Endothelial cell of umbilical vein (primary cell): ENCODE data around the gene KCTD5.

ENCODE experiments used
- EZH2 ChIP-seq: IDR thresholded peaks from 2 replicates; pipeline ENCODE4 v1.6.1; 2012; ENCODE audit warnings: borderline replicate concordance, low read depth, mild to moderate bottlenecking, moderate library complexity, low read length, inconsistent platforms; ENCODE audit not compliant: severe bottlenecking
- POLR2A ChIP-seq: IDR thresholded peaks from 2 replicates; pipeline ENCODE4 v1.6.1; 2012; ENCODE audit warnings: low read depth, mild to moderate bottlenecking, control low read depth, low read length
- TF ChIP-seq, protein P1 (sequence below), 2 donors: IDR thresholded peaks; 1 replicate in 1 of 2; 2 replicates in 1 of 2; pipeline ENCODE4 v1.5.1; 2011; ENCODE audit warnings: low read length in 2 of 2, mild to moderate bottlenecking in 2 of 2, moderate library complexity in 2 of 2, control low read depth in 1 of 2, inconsistent platforms in 1 of 2, low read depth in 1 of 2; ENCODE audit not compliant: insufficient read depth in 1 of 2; ENCODE audit errors: extremely low read depth in 1 of 2

- TF ChIP-seq, protein P1, sequence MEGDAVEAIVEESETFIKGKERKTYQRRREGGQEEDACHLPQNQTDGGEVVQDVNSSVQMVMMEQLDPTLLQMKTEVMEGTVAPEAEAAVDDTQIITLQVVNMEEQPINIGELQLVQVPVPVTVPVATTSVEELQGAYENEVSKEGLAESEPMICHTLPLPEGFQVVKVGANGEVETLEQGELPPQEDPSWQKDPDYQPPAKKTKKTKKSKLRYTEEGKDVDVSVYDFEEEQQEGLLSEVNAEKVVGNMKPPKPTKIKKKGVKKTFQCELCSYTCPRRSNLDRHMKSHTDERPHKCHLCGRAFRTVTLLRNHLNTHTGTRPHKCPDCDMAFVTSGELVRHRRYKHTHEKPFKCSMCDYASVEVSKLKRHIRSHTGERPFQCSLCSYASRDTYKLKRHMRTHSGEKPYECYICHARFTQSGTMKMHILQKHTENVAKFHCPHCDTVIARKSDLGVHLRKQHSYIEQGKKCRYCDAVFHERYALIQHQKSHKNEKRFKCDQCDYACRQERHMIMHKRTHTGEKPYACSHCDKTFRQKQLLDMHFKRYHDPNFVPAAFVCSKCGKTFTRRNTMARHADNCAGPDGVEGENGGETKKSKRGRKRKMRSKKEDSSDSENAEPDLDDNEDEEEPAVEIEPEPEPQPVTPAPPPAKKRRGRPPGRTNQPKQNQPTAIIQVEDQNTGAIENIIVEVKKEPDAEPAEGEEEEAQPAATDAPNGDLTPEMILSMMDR (IDR thresholded peaks at IDR 0.05; ENCODE audit: extremely low read depth in 1 of 2, insufficient read depth in 1 of 2, low read depth in 1 of 2, low read length in 2 of 2), result no peak
- TF ChIP-seq POLR2A (no peak), EZH2 (no peak)
Measured at GRCh38 chr16:2720064-2720457, 37.7 kb downstream of the KCTD5 start, which contains the start of gene PRSS27.
